Uterus (tissue), 2 donors: ENCODE measurements around the gene TSHZ1.

Experiments used
- POLR2A ChIP-seq, 2 donors: fragments of 450-650 bp; IDR thresholded peaks; one replicate each; pipeline ENCODE4 v1.6.1; 2016; ENCODE audit warnings: antibody characterized with exemption in 2 of 2, mild to moderate bottlenecking in 1 of 2, moderate library complexity in 1 of 2
- TF ChIP-seq, protein P1 (sequence below), 4 experiments: fragments of 200-600 bp in 2 of 4; fragments of 450-650 bp in 2 of 4; sonication (generic) in 2 of 4; IDR thresholded peaks; one replicate each; pipeline ENCODE4 v1.5.1; 2016 to 2019; ENCODE audit warnings: antibody characterized with exemption in 4 of 4, mild to moderate bottlenecking in 2 of 4, moderate library complexity in 1 of 4

GRCh38 chr18:75235896-75236295, 25.3 kb downstream of the TSHZ1 start:
- TF ChIP-seq, protein P1, sequence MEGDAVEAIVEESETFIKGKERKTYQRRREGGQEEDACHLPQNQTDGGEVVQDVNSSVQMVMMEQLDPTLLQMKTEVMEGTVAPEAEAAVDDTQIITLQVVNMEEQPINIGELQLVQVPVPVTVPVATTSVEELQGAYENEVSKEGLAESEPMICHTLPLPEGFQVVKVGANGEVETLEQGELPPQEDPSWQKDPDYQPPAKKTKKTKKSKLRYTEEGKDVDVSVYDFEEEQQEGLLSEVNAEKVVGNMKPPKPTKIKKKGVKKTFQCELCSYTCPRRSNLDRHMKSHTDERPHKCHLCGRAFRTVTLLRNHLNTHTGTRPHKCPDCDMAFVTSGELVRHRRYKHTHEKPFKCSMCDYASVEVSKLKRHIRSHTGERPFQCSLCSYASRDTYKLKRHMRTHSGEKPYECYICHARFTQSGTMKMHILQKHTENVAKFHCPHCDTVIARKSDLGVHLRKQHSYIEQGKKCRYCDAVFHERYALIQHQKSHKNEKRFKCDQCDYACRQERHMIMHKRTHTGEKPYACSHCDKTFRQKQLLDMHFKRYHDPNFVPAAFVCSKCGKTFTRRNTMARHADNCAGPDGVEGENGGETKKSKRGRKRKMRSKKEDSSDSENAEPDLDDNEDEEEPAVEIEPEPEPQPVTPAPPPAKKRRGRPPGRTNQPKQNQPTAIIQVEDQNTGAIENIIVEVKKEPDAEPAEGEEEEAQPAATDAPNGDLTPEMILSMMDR (IDR thresholded peaks at IDR 0.05), result no peak
- no peak for TF ChIP-seq POLR2A (IDR thresholded peaks at IDR 0.05)
